GM19043 (cell line): ENCODE data around the gene SH3BP2.

Experiments
- ATAC-seq: cut with Tn5 transposase; IDR thresholded peaks from one replicate; pipeline ENCODE4 v1.9.1; 2021; ENCODE audit warnings: low read depth; ENCODE audit not compliant: unreplicated experiment

The SH3BP2 gene

DNA sequence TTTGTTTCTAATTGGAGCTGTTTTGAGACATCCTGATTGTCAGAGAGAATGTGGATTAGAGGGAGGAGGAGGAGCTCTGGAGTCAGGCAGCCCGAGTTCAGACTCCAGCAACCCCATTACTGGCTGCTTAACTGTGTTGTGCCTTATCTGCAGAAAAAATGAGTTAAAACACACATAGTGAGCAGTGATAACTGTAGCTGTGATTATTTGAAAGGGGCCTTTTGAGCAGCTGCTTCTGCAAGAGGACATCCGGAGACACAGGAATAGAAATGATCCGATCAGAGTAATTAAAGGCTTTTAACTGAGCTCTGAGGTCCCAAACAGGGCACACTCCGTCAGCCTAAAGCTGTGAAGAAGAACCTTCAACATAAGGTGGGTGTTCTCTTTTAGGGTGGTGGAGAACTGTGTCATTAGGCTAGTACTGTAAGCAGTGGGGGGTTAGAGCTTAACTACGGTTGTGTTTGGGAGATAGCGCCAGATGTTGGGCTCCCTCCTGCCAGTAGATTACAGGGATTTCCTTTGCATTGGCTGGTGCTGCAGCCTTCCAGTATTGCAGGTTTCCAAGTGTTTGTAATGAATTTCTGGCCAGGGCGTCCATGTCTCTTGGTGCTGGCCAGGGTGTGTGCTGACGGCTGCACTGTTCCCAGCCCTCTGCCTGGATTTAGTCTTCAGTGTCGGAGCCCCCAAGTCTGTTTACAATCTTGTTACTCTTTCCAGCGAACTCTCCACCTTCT is 75.0 kb downstream of the SH3BP2 start:
- ATAC-seq, result no peak

- ATAC-seq, result no peak
Observed at GRCh38 chr4:2868877-2869487, 76.1 kb downstream of the SH3BP2 start.

DNA sequence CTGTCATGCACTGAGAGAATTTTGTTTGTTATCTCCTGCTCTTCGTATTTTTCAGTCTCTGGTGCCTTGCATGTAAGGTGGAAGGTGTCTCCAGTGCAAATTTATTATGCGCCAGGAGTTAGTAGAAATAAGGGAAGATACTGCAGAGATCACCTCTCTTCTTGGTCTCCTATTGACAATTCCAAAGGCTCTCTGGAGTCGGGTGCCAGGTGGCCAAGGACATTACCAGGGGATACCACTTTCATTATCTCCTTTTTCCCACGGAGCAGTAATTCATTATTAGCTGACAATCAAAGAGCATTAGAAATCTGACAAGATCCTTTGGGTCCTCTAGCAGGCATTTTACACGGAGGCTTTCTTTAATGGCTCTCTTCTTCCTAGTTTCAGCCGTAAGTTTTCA is 76.8 kb downstream of the SH3BP2 start:
- ATAC-seq, result no peak

GRCh38 chr4:2870082-2870481 is 77.2 kb downstream of the SH3BP2 start:
- no peak for ATAC-seq

GRCh38 chr4:2871466-2871865 is 78.6 kb downstream of the SH3BP2 start:
- no peak for ATAC-seq

DNA sequence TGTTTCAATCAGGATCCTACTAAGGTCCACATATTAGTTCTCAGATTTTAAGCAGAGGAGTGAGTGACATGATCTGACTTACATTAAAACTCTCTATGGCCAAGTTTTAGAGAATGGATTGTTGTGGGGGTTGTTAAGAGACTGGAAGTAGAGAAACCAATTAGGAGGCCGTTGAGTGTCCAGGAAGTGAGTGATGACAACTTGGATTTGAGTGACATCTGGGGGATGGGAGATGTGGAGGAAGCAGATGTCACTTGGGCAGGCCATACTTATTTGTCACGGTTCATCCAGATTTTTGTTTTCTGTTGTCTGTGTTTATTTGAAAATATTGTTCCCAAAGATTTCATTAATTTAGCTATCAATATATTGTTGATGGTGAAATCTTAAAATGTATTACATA is 79.0 kb downstream of the SH3BP2 start:
- ATAC-seq, result no peak

GRCh38 chr4:2873329-2873728 is 80.4 kb downstream of the SH3BP2 start:
- ATAC-seq, result no peak

DNA sequence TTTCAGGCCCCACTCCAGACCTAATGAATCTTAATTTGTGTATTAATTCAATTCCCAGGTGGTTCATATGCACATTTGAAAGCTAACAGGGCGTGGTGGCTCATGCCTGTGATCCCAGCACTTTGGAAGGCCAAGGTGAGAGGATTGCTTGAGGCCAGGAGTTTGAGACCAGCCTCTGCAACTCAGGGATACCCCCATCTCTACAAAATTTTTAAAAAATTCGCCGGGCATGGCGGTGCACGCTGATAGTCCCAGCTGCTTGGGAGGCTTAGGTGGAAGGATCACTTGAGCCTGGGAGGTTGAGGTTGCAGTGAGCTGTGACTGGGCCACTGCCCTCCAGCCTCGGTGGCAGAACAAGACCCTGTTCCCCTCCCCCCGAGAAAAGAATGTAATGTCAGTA is 82.0 kb downstream of the SH3BP2 start:
- no peak for ATAC-seq

GRCh38 chr4:2875556-2875955 is 82.7 kb downstream of the SH3BP2 start:
- ATAC-seq, result no peak

- no peak for ATAC-seq
Observed at GRCh38 chr4:2878346-2878745, 85.5 kb downstream of the SH3BP2 start.

DNA sequence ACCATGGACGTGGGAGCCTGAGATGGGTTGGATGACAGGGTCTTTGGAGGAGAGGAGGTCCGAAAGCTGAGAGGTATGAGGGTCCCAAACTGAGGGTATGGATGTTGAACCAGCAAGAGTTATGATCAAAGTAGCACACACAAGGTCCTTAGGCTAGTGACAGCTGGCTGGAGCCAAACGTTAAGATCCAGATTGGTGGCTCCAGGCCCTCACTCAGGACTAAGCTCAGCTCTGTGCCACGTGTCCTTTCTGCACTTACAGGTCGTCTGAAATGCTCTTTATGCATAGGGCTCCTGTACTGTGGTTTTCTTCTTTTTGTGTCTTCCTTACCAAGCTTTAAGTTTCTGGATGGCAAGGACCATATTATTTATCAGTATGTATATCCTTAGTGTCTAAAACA is 86.1 kb downstream of the SH3BP2 start:
- ATAC-seq, result no peak

GRCh38 chr4:2881431-2881830 is 88.5 kb downstream of the SH3BP2 start:
- ATAC-seq, result no peak

- ATAC-seq, result no peak
Observed at GRCh38 chr4:2882341-2882740, 89.5 kb downstream of the SH3BP2 start.

DNA sequence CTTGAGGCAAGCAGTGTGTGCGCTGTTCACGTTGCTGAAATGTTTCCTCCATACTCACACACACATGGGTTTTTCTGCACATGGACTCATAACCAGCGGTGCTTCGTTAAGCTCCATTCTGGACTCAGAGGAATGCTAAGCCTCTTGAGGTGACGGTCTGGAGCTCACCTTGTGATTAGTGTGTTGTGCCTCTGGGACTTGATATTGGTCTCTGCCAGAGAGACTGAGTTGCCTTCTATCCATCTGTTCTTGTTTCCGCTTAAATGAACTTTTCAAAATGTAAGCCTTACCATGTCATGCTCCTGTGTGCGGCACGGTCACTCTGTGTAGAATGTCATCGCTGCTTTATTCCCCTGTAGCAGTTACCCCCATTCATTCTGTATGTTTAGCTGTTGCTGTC is 93.3 kb downstream of the SH3BP2 start:
- ATAC-seq, result no peak

DNA sequence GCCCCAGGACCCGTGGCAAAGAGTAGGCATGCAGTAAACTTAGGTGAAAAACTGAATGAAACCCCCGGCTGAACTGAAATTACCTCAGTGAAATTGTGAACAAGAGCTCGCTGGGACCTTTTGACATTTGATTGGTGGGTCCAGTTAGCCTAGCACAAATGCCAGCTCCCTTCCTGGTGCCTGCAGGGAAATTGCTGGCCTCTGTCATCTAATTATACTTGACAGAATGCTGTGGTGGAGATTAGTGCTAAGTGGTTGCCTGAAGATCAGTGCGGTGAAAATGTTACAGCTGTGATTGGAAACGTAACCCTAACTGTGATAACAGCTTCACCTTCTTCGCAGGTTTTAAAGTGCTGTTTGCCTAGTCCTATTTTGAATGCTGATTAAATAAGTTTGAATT is 93.7 kb downstream of the SH3BP2 start:
- ATAC-seq, result no peak

DNA sequence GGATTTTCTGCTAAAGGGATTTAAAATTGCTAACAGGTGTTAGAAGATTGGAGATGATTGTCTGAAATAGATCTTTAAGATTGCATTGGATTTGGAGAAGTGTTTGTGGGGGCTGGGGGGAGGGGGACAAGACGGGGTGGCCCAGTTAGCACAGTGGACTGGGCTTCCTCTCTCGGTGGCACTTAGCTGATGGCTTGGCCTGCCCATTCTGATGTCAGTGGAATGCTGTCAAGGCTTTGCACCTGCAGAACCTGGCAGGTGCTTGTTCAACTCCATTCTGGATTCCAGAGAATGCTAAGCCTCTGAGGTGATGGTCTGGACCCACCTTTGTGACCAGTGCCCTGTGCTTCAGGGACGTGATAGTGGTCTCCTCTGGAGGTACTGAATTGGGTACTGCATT is 94.5 kb downstream of the SH3BP2 start:
- ATAC-seq, result no peak

DNA sequence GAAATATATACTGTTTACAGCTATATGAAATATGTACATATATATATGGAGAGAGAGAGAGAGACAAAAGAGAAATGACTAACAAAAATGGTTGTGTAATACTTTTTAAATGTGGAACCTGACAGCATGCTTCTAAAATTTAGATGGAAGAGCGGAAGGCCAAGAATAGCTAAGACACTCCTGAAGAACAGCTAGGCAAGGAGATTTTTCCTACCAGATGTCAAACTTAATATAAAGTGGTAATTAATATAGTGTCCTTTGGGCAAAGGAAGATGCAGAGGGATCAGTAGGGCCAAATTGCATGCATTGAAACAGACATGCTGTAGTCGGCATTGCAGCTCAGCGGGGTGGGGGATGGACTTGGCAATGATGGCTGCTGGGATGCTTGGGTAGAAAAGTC is 96.0 kb downstream of the SH3BP2 start:
- ATAC-seq, result no peak
